HepG2 (cell line): ENCODE results near the gene ANKLE1. TPM values are rescaled to one million over a fixed set of nuclear protein-coding genes. Genes with fewer than 3 reads are reported as not detected.
A peak's percentile ranks its signal among the peaks of the same experiment; 100 is the strongest.

ENCODE experiments used
- CAMTA2 ChIP-seq: sonication (generic); formaldehyde crosslinking; IDR thresholded peaks from 2 replicates; pipeline ENCODE4 v1.4.0; 2020; ENCODE audit warnings: mild to moderate bottlenecking, missing genetic modification reagents, borderline replicate concordance
- HHEX ChIP-seq: IDR thresholded peaks from 2 replicates; pipeline ENCODE4 v1.6.1; 2016; ENCODE audit warnings: control low read depth
- HMGXB4 ChIP-seq, 2 experiments: sonication (generic) in 1 of 2; formaldehyde crosslinking in 1 of 2; IDR thresholded peaks; 2 replicates each; pipeline versions ENCODE4 v1.4.0 to v1.6.1; 2018 to 2020; ENCODE audit warnings: missing genetic modification reagents in 2 of 2, borderline replicate concordance in 1 of 2, low read depth in 1 of 2, mild to moderate bottlenecking in 1 of 2, missing biosample characterization in 1 of 2
- HNF1A ChIP-seq, 2 experiments: sonication (generic) in 1 of 2; formaldehyde crosslinking in 1 of 2; IDR thresholded peaks; 2 replicates each; pipeline versions ENCODE4 v1.4.0 to v1.6.1; 2016 to 2020; ENCODE audit warnings: borderline replicate concordance in 1 of 2, low read depth in 1 of 2, mild to moderate bottlenecking in 1 of 2, missing genetic modification reagents in 1 of 2
- HNF1B ChIP-seq: sonication (generic); formaldehyde crosslinking; IDR thresholded peaks from 2 replicates; pipeline ENCODE4 v1.5.1; 2020; ENCODE audit warnings: mild to moderate bottlenecking, moderate library complexity, missing genetic modification reagents
- KAT8 ChIP-seq: IDR thresholded peaks from 2 replicates; pipeline ENCODE4 v1.6.1; 2016; ENCODE audit warnings: missing genetic modification reagents, missing compliant biosample characterization
- KDM4B ChIP-seq: sonication (generic); formaldehyde crosslinking; IDR thresholded peaks from 2 replicates; pipeline ENCODE4 v1.4.0; 2020; ENCODE audit warnings: missing genetic modification reagents
- LCORL ChIP-seq, 2 experiments: fragments of 450-650 bp in 1 of 2; sonication (generic) in 1 of 2; formaldehyde crosslinking in 1 of 2; IDR thresholded peaks; 2 replicates each; pipeline versions ENCODE4 v1.5.0 to v1.6.1; 2017 to 2020; ENCODE audit warnings: antibody characterized with exemption in 1 of 2, missing genetic modification reagents in 1 of 2
- MXD3 ChIP-seq: IDR thresholded peaks from 2 replicates; pipeline ENCODE4 v1.6.1; 2016; ENCODE audit warnings: mild to moderate bottlenecking, missing biosample characterization, missing genetic modification reagents
- MYPOP ChIP-seq: sonication (generic); formaldehyde crosslinking; IDR thresholded peaks from 2 replicates; pipeline ENCODE4 v1.8.1; 2023; ENCODE audit warnings: mild to moderate bottlenecking, moderate library complexity, missing genetic modification reagents
- RXRA ChIP-seq: sonication (generic); formaldehyde crosslinking; IDR thresholded peaks from 2 replicates; pipeline ENCODE4 v1.5.1; 2020; ENCODE audit warnings: missing genetic modification reagents
- SMAD3 ChIP-seq: sonication (generic); formaldehyde crosslinking; IDR thresholded peaks from 2 replicates; pipeline ENCODE4 v1.4.0; 2020; ENCODE audit warnings: missing genetic modification reagents
- SRSF9 ChIP-seq: fragments of 200-400 bp; formaldehyde crosslinking; IDR thresholded peaks from 2 replicates; pipeline ENCODE4 v1.6.1; 2018; ENCODE audit warnings: borderline replicate concordance, mild to moderate bottlenecking, low read depth, low read length; ENCODE audit not compliant: insufficient read depth, poor library complexity, severe bottlenecking
- ZNF275 ChIP-seq: sonication (generic); formaldehyde crosslinking; IDR thresholded peaks from 2 replicates; pipeline ENCODE4 v1.8.0; 2022; ENCODE audit warnings: missing genetic modification reagents, mild to moderate bottlenecking, inconsistent platforms, borderline replicate concordance
- ZSCAN29 ChIP-seq: sonication (generic); formaldehyde crosslinking; conservative IDR thresholded peaks from 2 replicates; pipeline ENCODE4 v1.4.0; 2020; ENCODE audit warnings: mild to moderate bottlenecking, missing genetic modification reagents
- polyA plus RNA-seq, 8 experiments: library from polyadenylated mRNA; depleted of rRNA in 3 of 8; stranded (reverse) in 7 of 8; unstranded in 1 of 8; fragments of >200 nt; fragmentation: Illumina TruSeq in 4 of 8; extraction: Trizol in 4 of 8; gene quantifications; 2 replicates each; pipeline versions ENCODE4 v1.2.1 to v1.2.3, GENCODE V29; 2011 to 2016; ENCODE audit warnings: low read depth in 4 of 8, missing spikeins in 1 of 8, mixed read lengths in 1 of 8; ENCODE audit not compliant: insufficient read depth in 1 of 8
- total RNA-seq, 5 experiments: library from RNA; depleted of rRNA; stranded (reverse); fragments of >200 nt; fragmentation: Illumina TruSeq; extraction: Trizol; gene quantifications; 2 replicates each; pipeline ENCODE4 v1.2.3, GENCODE V29; 2016; ENCODE audit warnings: low read depth in 1 of 5

ANKLE1 gene
- total and polyA plus RNA-seq, 2 of the 13 experiments (the other 11 are each of a cell fraction or from before 2014, with no cell fraction given): 0.69 to 1.5 TPM

- TF ChIP-seq HNF1B (CRISPR knock-in tag) (peak; percentile 11), SRSF9 (no peak), HHEX (CRISPR knock-in tag) (no peak), MXD3 (CRISPR knock-in tag) (no peak), KDM4B (CRISPR knock-in tag) (no peak), KAT8 (peak; percentile 50; the same call in 1 of the 2 replicates), HNF1A (IDR thresholded peaks at IDR 0.05; ENCODE audit: low read depth) (peak; percentile 69; the same call in 1 of the 2 replicates), HNF1A (CRISPR knock-in tag; IDR thresholded peaks at IDR 0.05; ENCODE audit: borderline replicate concordance) (peak; percentile 91; the same call in 1 of the 2 replicates), ZNF275 (CRISPR knock-in tag) (no peak; the same call in 1 of the 2 replicates), LCORL (IDR thresholded peaks at IDR 0.05) (no peak), LCORL (CRISPR knock-in tag; IDR thresholded peaks at IDR 0.05) (no peak; the same call in 1 of the 2 replicates), HMGXB4 (CRISPR knock-in tag; IDR thresholded peaks at IDR 0.05; ENCODE audit: borderline replicate concordance in 1 of 2, low read depth in 1 of 2) (no peak), ZSCAN29 (CRISPR knock-in tag) (no peak), CAMTA2 (CRISPR knock-in tag) (no peak), SMAD3 (CRISPR knock-in tag) (0 out of 2 replicates have a peak, but pooled peaks have one; percentile 7), RXRA (peak; percentile 77; the same call in 1 of the 2 replicates), MYPOP (no peak)
Measured at GRCh38 chr19:17246681-17247425, 34.8 kb upstream of the ANKLE1 start (continued).
